Stimulated activated CD4-positive, alpha-beta T cell treated with anti-CD3 and anti-CD28 coated beads, Interleukin-12 subunit alpha, Interleukin-12 subunit beta, amount 100 ng/mL, for 48 hours (primary cell): ENCODE measurements around the gene PAX9.

ENCODE experiments used
- DNase-seq, 3 donors: peaks; one replicate each; pipeline ENCODE4 v3.0.0-alpha.2; 2020; ENCODE audit warnings: low read depth in 2 of 3, low spot score in 1 of 3

Gene PAX9

DNA sequence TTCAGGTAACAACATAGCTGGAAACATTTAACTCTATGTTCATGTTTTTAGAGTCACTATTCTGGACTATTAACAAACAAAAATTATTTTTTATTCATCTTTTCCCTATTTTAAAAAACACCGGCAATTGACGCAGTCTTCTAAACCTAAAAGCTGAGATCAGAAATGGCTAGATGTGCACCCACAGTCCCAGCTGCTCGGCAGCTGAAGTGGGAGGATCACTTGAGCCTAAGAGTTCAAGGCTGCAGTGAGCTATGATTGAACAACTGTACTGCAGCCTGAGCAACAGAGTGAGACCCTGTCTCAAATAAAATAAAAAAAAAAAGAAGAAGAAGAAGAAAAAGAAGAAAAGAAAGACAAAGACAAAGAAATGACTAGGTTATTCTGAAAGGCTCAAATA, 64.5 kb downstream of the PAX9 start:
- no peak for DNase-seq
